Measurements from ENCODE around the gene DOCK2.

DNA sequence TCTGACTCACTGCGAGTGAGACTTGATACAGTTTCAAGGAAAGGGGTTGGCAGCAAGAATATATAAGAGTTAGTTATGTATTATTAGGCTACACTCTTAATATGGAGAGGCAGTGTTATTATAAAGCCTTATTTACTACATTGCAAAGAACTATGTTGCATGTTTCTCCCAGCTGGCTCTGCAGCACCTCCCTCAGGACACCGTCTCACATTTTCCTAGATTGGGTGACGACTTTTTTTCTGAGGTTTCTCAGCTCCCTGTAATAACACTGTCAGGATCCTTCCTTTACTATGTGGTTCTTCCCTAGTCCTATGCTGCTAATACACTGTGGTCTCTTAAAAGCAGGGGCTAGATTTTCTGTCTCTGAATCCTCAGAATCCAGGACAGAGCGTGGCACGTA, 189.5 kb downstream of the DOCK2 start:
- TF ChIP-seq, protein P1, sequence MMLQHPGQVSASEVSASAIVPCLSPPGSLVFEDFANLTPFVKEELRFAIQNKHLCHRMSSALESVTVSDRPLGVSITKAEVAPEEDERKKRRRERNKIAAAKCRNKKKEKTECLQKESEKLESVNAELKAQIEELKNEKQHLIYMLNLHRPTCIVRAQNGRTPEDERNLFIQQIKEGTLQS (CRISPR knock-in tag; conservative IDR thresholded peaks at IDR 0.05), result no peak
- TF ChIP-seq FOXK1 (CRISPR knock-in tag; IDR thresholded peaks at IDR 0.05) (no peak), ESRRA (CRISPR knock-in tag; IDR thresholded peaks at IDR 0.05; ENCODE audit: borderline replicate concordance) (no peak)

Data from WTC11 (cell line).